ENCODE measurements around the gene SLC38A4.

DNA sequence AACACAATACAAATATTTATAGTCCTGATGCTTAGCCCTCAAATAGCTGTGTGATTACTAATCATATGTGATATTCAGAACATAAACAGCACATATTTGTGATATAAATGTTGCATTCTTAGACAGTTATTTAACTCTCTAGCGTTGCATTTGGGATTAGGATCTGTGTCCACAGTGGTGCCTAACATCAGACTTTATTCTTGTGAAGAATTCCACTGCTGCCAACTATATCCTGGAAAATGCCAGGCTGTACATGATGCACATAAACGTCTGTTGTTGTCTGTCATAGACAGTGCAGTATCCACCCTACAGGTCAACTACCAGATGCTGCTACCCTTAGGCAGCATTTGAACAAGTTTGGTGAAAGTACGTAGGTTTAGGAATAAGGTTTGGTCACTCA is 39.0 kb downstream of the SLC38A4 start:
- TF ChIP-seq, protein P1, sequence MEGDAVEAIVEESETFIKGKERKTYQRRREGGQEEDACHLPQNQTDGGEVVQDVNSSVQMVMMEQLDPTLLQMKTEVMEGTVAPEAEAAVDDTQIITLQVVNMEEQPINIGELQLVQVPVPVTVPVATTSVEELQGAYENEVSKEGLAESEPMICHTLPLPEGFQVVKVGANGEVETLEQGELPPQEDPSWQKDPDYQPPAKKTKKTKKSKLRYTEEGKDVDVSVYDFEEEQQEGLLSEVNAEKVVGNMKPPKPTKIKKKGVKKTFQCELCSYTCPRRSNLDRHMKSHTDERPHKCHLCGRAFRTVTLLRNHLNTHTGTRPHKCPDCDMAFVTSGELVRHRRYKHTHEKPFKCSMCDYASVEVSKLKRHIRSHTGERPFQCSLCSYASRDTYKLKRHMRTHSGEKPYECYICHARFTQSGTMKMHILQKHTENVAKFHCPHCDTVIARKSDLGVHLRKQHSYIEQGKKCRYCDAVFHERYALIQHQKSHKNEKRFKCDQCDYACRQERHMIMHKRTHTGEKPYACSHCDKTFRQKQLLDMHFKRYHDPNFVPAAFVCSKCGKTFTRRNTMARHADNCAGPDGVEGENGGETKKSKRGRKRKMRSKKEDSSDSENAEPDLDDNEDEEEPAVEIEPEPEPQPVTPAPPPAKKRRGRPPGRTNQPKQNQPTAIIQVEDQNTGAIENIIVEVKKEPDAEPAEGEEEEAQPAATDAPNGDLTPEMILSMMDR (IDR thresholded peaks at IDR 0.05): no peak
- no peak for TF ChIP-seq POLR2A (IDR thresholded peaks at IDR 0.05)
